GM12878 (cell line): ENCODE data around the gene RPRML. TPM values are rescaled to one million over a fixed set of nuclear protein-coding genes. Genes with fewer than 3 reads are reported as not detected.

Source experiments
- ATAC-seq: fragments of 200-7000 bp; cut with Tn5 transposase; 3 replicates; pipeline ENCODE4 v1.9.1; 2020; ENCODE audit warnings: mild to moderate bottlenecking, moderate library complexity
- BruUV-seq: library from RNA; stranded (reverse); fragments of 400-500 nt; replicated peaks from 2 replicates; lab custom pipeline; 2021; lab: Mats Ljungman, UMichigan
- CTCF ChIA-PET: fragments of 300-600 bp; sonication (Branson Sonifier 250); formaldehyde crosslinking; extraction: SDS; loops from one replicate; lab custom pipeline; 2021; ENCODE audit warnings: inconsistent platforms; lab: Yijun Ruan, JAX
- POLR2A ChIA-PET: fragments of 350-600 bp; formaldehyde crosslinking; extraction: SDS; loops from one replicate; lab custom pipeline; 2021; ENCODE audit warnings: inconsistent platforms; lab: Charles Lee
- RAD21 ChIA-PET: fragments of 300-600 bp; sonication (Branson Sonifier 250); formaldehyde crosslinking; loops from one replicate; lab custom pipeline; 2023; ENCODE audit warnings: antibody characterized with exemption; ENCODE audit not compliant: unreplicated experiment; lab: Charles Lee
- SMC1A ChIA-PET: fragments of 300-600 bp; sonication (Branson Sonifier 250); formaldehyde crosslinking; loops from one replicate; lab custom pipeline; 2023; ENCODE audit not compliant: unreplicated experiment, uncharacterized antibody; lab: Charles Lee
- DNase-seq: peaks from one replicate; pipeline ENCODE4 v3.0.0-alpha.2; 2011; ENCODE audit warnings: low read depth, low spot score
- FAIRE-seq: peaks from 3 replicates; lab custom pipeline; 2011; peaks lifted over from hg19 to GRCh38; lab: Jason Lieb, UNC
- H2AFZ ChIP-seq: 2 replicates; pipeline ENCODE4 v1.6.0; 2011; ENCODE audit warnings: low read depth, low read length, control low read depth; ENCODE audit not compliant: control insufficient read depth
- H3K27ac ChIP-seq: 2 replicates; pipeline ENCODE4 v1.5.1; 2011; ENCODE audit warnings: control low read depth; ENCODE audit not compliant: control insufficient read depth, insufficient read depth
- H3K27me3 ChIP-seq, 2 experiments: replicated peaks in 1 of 2; 2 replicates each; pipeline versions ENCODE4 v1.6.0 to v1.6.1; 2011; ENCODE audit warnings: low read length in 1 of 2; ENCODE audit not compliant: control insufficient read depth in 2 of 2, insufficient read depth in 2 of 2
- H3K36me3 ChIP-seq, 2 experiments: 2 replicates each; pipeline ENCODE4 v1.5.1; 2011; ENCODE audit warnings: low read length in 1 of 2; ENCODE audit not compliant: control insufficient read depth in 2 of 2, insufficient read depth in 2 of 2
- H3K4me1 ChIP-seq: 2 replicates; pipeline ENCODE4 v1.6.1; 2011; ENCODE audit warnings: mild to moderate bottlenecking, low read length, moderate library complexity, mixed read lengths; ENCODE audit not compliant: control insufficient read depth, insufficient read depth
- H3K4me2 ChIP-seq: 2 replicates; pipeline ENCODE4 v1.6.0; 2011; ENCODE audit warnings: control low read depth; ENCODE audit not compliant: control insufficient read depth, insufficient read depth
- H3K4me3 ChIP-seq: fragments of 200-600 bp; sonication (generic); 2 replicates; pipeline ENCODE4 v1.5.1; 2016
- H3K79me2 ChIP-seq: 2 replicates; pipeline ENCODE4 v1.6.0; 2011; ENCODE audit warnings: low read length; ENCODE audit not compliant: control insufficient read depth, insufficient read depth
- H3K9ac ChIP-seq: 2 replicates; pipeline ENCODE4 v1.8.0; 2011; ENCODE audit warnings: low read length, control low read depth, mixed read lengths; ENCODE audit not compliant: control insufficient read depth, insufficient read depth
- H3K9me3 ChIP-seq: replicated peaks from 3 replicates; pipeline ENCODE4 v1.5.1; 2011; ENCODE audit warnings: mild to moderate bottlenecking, low read length; ENCODE audit not compliant: control insufficient read depth, insufficient read depth
- H4K20me1 ChIP-seq: 2 replicates; pipeline ENCODE4 v1.6.0; 2011; ENCODE audit not compliant: control insufficient read depth, insufficient read depth
- BHLHE40 ChIP-seq, 2 experiments: fragments of 450-650 bp in 1 of 2; IDR thresholded peaks; 2 replicates each; pipeline ENCODE4 v1.6.1; 2011 to 2017; ENCODE audit warnings: low read depth in 2 of 2, borderline replicate concordance in 1 of 2, improper control_type of control experiment in 1 of 2, low read length in 1 of 2, mild to moderate bottlenecking in 1 of 2
- CREB1 ChIP-seq: IDR thresholded peaks from 2 replicates; pipeline ENCODE4 v1.6.1; 2012; ENCODE audit warnings: low read depth, mild to moderate bottlenecking, inconsistent platforms
- CUX1 ChIP-seq: IDR thresholded peaks from 2 replicates; pipeline ENCODE4 v1.6.1; 2012; ENCODE audit warnings: improper control_type of control experiment, low read depth, low read length; ENCODE audit not compliant: insufficient replicate concordance
- EGR1 ChIP-seq, 2 experiments: IDR thresholded peaks; 1 replicate in 1 of 2; 2 replicates in 1 of 2; pipeline ENCODE4 v1.6.1; 2011 to 2012; ENCODE audit warnings: low read depth in 2 of 2, low read length in 2 of 2, borderline replicate concordance in 1 of 2, mild to moderate bottlenecking in 1 of 2, moderate library complexity in 1 of 2
- GABPA ChIP-seq: IDR thresholded peaks from 2 replicates; pipeline ENCODE4 v1.6.1; 2014; ENCODE audit warnings: antibody characterized with exemption, low read depth, mild to moderate bottlenecking, inconsistent platforms
- NFIC ChIP-seq: IDR thresholded peaks from 2 replicates; pipeline ENCODE4 v1.6.1; 2012; ENCODE audit warnings: low read depth, mild to moderate bottlenecking, inconsistent platforms, low read length, moderate library complexity
- RELB ChIP-seq: fragments of 450-650 bp; IDR thresholded peaks from 2 replicates; pipeline ENCODE4 v1.6.1; 2017; ENCODE audit warnings: low read depth, mild to moderate bottlenecking, moderate library complexity
- REST ChIP-seq: IDR thresholded peaks from 2 replicates; pipeline ENCODE4 v1.6.1; 2012; ENCODE audit warnings: mild to moderate bottlenecking, low read depth, low read length
- SIN3A ChIP-seq: IDR thresholded peaks from 2 replicates; pipeline ENCODE4 v1.6.1; 2012; ENCODE audit warnings: low read depth, low read length, improper control_type of control experiment
- SPI1 ChIP-seq: IDR thresholded peaks from 2 replicates; pipeline ENCODE4 v1.6.1; 2011; ENCODE audit warnings: low read depth, mild to moderate bottlenecking, low read length, moderate library complexity, borderline replicate concordance; ENCODE audit not compliant: insufficient read depth
- TBL1XR1 ChIP-seq: IDR thresholded peaks from 2 replicates; pipeline ENCODE4 v1.6.1; 2012; ENCODE audit warnings: low read depth, low read length, improper control_type of control experiment
- ZNF207 ChIP-seq: fragments of 450-650 bp; IDR thresholded peaks from 2 replicates; pipeline ENCODE4 v1.6.1; 2014; ENCODE audit warnings: antibody characterized with exemption, mild to moderate bottlenecking, borderline replicate concordance
- ZNF24 ChIP-seq: fragments of 450-650 bp; IDR thresholded peaks from 2 replicates; pipeline ENCODE4 v1.6.1; 2017; ENCODE audit warnings: antibody characterized with exemption, mild to moderate bottlenecking
- whole genome bisulfite sequencing: methylation state at CpG from one replicate; pipeline ENCODE4 v1.1.6; 2016; ENCODE audit warnings: low lambda C conversion rate; ENCODE audit not compliant: insufficient replicate concordance, insufficient coverage; ENCODE audit errors: missing lambda C conversion rate; 5-methylcytosine and 5-hydroxymethylcytosine counted together
- in situ Hi-C: fragments of 300-500 bp; cut with MboI; formaldehyde crosslinking; loops from 9 replicates; pipeline ENCODE4 v1.14.3; 2018; ENCODE audit warnings: mixed read lengths
- intact Hi-C: fragments of 100-400 bp; cut with micrococcal nuclease; formaldehyde crosslinking; loops from one replicate; pipeline ENCODE4 v1.14.2; 2022; ENCODE audit not compliant: unreplicated experiment
- polyA plus RNA-seq, 11 experiments: library from polyadenylated mRNA; depleted of rRNA in 4 of 11; unstranded in 6 of 11; stranded (reverse) in 5 of 11; fragments of >200 nt; fragmentation: Nextera tagmentation in 4 of 11; fragmentation: Illumina TruSeq in 1 of 11; extraction: Ambion mirVana in 4 of 11; extraction: Trizol in 1 of 11; gene quantifications; 1 replicate in 1 of 11; 2 replicates in 10 of 11; pipeline versions ENCODE4 v1.2.1 to v1.2.3, GENCODE V29; 2011 to 2016; ENCODE audit warnings: inconsistent platforms in 2 of 11, missing spikeins in 2 of 11, low read depth in 1 of 11
- total RNA-seq, 4 experiments: library from RNA; depleted of rRNA in 3 of 4; stranded (reverse); fragments of >200 nt in 3 of 4; fragmentation: Illumina TruSeq in 1 of 4; extraction: Trizol in 1 of 4; gene quantifications; 2 replicates each; pipeline versions ENCODE4 v1.2.1 to v1.2.3, GENCODE V29; 2013 to 2021

RPRML gene
- total and polyA plus RNA-seq, 10 of the 15 experiments (the other 5 are each of a cell fraction or from before 2014, with no cell fraction given) = not detected

GRCh38 chr17:46995841-46996571 lies 17.0 kb upstream of the RPRML start:
- no TSS peak for BruUV-seq
- ATAC-seq (no peak), DNase-seq (no peak), FAIRE-seq (no peak)
- 44% methylated on average over 4 of the region's 4 CpGs for WGBS
- Histone ChIP-seq H3K9me3 (no peaks in the 10 kb centered on the region), H4K20me1 (no peaks in the 10 kb centered on the region), H3K4me2 (no peak overlapping the region), H3K9ac (no peak overlapping the region), H3K27me3 (no peaks in the 10 kb centered on the region), H3K4me1 (no peaks in the 10 kb centered on the region), H3K4me3 (no peak overlapping the region), H3K27ac (no peak overlapping the region), H3K79me2 (no peaks in the 10 kb centered on the region), H2AFZ (no peak overlapping the region), H3K36me3 (no peaks in the 10 kb centered on the region)
- in situ Hi-C loops (no loop called here), intact Hi-C loops (no loop called here)
- CTCF ChIA-PET = no interaction called here
- RAD21 ChIA-PET = no interaction called here
- POLR2A ChIA-PET = no interaction called here
- SMC1A ChIA-PET = interaction anchor here (1.4 kb wide), 1 partner anchor 55 kb away, joined by 7 read pairs; no protein-coding TSS in a partner anchor
- TF ChIP-seq EGR1 (IDR thresholded peaks at IDR 0.05; ENCODE audit: borderline replicate concordance in 1 of 2, low read depth in 2 of 2, low read length in 2 of 2) (no peak), ZNF207 (no peak), REST (no peak), GABPA (no peak), SIN3A (no peak), ZNF24 (no peak), CREB1 (no peak), RELB (no peak), NFIC (no peak), TBL1XR1 (no peak), CUX1 (no peak), BHLHE40 (IDR thresholded peaks at IDR 0.05; ENCODE audit: borderline replicate concordance in 1 of 2, low read depth in 2 of 2, low read length in 1 of 2) (no peak), SPI1 (no peak)
